ENCODE measurements around the gene APOBEC2. TPM values are rescaled to one million over a fixed set of nuclear protein-coding genes. Genes with fewer than 3 reads are reported as not detected.
A peak's percentile ranks its signal among the peaks of the same experiment; 100 is the strongest.

The APOBEC2 gene
- total RNA-seq, 2 donors from 2014 or later: 2.3 to 4.0 TPM

GRCh38 chr6:41027799-41028560 lies 25.0 kb upstream of the APOBEC2 start:
- DNase-seq: peak; percentile 85 to 92 (median 89)
- peak; percentile 95 for ATAC-seq
- intact Hi-C loops (cut with DNase I): no loop called here
- H3K4me1 ChIP-seq: peaks cover 39% of the 10 kb centered on the region
- H3K4me3 ChIP-seq: peak overlapping the region in 1 of 2 donors; percentile 15
- 3 to 10% methylated on average over 37 to 45 of the region's 45 CpGs for WGBS, 2 donors
- peak overlapping the region; percentile 82 to 85 (median 84) for H3K27ac ChIP-seq
- TF ChIP-seq CTCF (IDR thresholded peaks at IDR 0.05): peak; percentile 96 to 99 (median 99)
- peak; percentile 38 to 64 (median 50) for TF ChIP-seq POLR2A (IDR thresholded peaks at IDR 0.05)
- no peaks in the 10 kb centered on the region for H3K9me3 ChIP-seq
- no peaks in the 10 kb centered on the region for H3K27me3 ChIP-seq
- H3K36me3 ChIP-seq (replicated peaks in 1 of 2; ENCODE audit: insufficient read depth in 1 of 2, low read depth in 2 of 2): peaks cover 0 to 5% of the 10 kb centered on the region in 2 donors

DNA sequence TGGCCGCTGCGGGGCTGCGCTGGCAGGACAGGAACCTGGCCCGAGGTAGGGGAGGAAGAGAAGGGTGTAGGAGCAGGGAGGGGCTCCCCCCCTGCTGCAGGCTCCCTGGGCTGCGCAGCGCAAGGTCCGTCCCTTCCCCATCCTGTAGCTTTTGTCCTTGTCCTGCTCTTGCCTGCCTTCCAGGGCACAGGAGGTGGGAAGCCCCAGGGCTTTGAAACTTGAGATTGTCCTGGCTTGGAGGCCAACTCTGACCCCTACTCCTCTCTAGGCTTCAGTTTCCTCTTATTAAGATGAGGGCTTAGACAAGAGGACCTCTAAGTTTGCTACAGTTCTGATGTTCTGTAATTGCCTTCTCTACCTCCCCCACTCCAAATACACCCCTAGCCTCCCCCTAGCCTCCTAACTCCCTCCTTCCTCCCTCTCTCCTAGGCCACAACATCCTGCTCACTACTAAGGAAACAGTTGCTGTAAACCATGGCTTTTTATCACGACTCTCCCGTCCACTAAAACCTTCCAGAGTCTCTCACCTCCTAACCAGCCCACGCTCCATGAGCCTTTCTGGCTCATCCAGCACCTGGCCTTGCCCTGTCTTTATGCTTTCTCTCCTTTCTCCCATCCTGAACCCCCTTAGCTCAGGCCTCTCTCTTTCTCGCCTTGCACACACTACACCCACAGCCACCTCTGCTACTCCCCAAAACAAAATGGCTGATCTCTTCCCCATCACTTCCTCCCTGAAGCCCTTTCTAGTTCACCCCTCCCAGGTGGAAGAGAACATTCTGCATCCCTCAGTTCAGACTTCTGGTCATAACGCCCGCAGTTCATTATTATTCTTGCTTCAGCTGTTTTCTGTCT lies 24.2 kb upstream of the APOBEC2 start:
- peaks cover 0 to 8% of the 10 kb centered on the region in 2 donors for H3K36me3 ChIP-seq (replicated peaks in 1 of 2; ENCODE audit: insufficient read depth in 1 of 2, low read depth in 2 of 2)
- peak overlapping the region; percentile 82 to 85 (median 84) for H3K27ac ChIP-seq
- H3K4me3 ChIP-seq: no peak overlapping the region
- no peaks in the 10 kb centered on the region for H3K9me3 ChIP-seq
- H3K27me3 ChIP-seq: no peaks in the 10 kb centered on the region
- H3K4me1 ChIP-seq: peaks cover 36% of the 10 kb centered on the region
- DNase-seq (no peak), ATAC-seq (peak; percentile 67)
- no peak for TF ChIP-seq CTCF (IDR thresholded peaks at IDR 0.05)
- TF ChIP-seq POLR2A (IDR thresholded peaks at IDR 0.05): no peak
- 33 to 56% methylated on average over 10 to 13 of the region's 13 CpGs for WGBS, 2 donors
- intact Hi-C loops (cut with DNase I): no loop called here

GRCh38 chr6:41032830-41033229 lies 20.2 kb upstream of the APOBEC2 start:
- intact Hi-C loops (cut with DNase I): loop anchor here (5.0 kb wide), 1 partner anchor 34 kb away; no protein-coding TSS in a partner anchor
- DNase-seq (no peak), ATAC-seq (no peak)
- Histone ChIP-seq H3K36me3 (replicated peaks in 1 of 2; ENCODE audit: insufficient read depth in 1 of 2, low read depth in 2 of 2) (peaks cover 0 to 8% of the 10 kb centered on the region in 2 donors), H3K9me3 (no peaks in the 10 kb centered on the region), H3K4me1 (peaks cover 43% of the 10 kb centered on the region), H3K27ac (no peak overlapping the region), H3K4me3 (no peak overlapping the region), H3K27me3 (no peaks in the 10 kb centered on the region)
- WGBS, 2 donors: 87 to 93% methylated on average over 12 to 15 of the region's 15 CpGs
- TF ChIP-seq CTCF (IDR thresholded peaks at IDR 0.05): no peak
- no peak for TF ChIP-seq POLR2A (IDR thresholded peaks at IDR 0.05)

- 89 to 92% methylated on average over 10 to 13 of the region's 13 CpGs for WGBS, 2 donors
- H3K27ac ChIP-seq: no peak overlapping the region
- no peaks in the 10 kb centered on the region for H3K9me3 ChIP-seq
- TF ChIP-seq POLR2A (IDR thresholded peaks at IDR 0.05): no peak
- no peak for TF ChIP-seq CTCF (IDR thresholded peaks at IDR 0.05)
- ATAC-seq (no peak), DNase-seq (no peak)
- no peaks in the 10 kb centered on the region for H3K27me3 ChIP-seq
- H3K36me3 ChIP-seq (replicated peaks in 1 of 2; ENCODE audit: insufficient read depth in 1 of 2, low read depth in 2 of 2): peaks cover 0 to 8% of the 10 kb centered on the region in 2 donors
- peaks cover 43% of the 10 kb centered on the region for H3K4me1 ChIP-seq
- H3K4me3 ChIP-seq: no peak overlapping the region
- intact Hi-C loops (cut with DNase I): loop anchor here (5.0 kb wide), 1 partner anchor 34 kb away; no protein-coding TSS in a partner anchor
These were observed 19.2 kb upstream of the APOBEC2 start for GRCh38 chr6:41033776-41034175.
